Activated naive CD4-positive, alpha-beta T cell treated with anti-CD3 and anti-CD28 coated beads, Interleukin-2, amount 50 U/mL, for 24 hours (primary cell): Measurements from ENCODE around the gene CLDN7.

Experiments
- H3K27ac Mint-ChIP-seq: one replicate; pipeline ENCODE4 v1.8.0; 2021; ENCODE audit warnings: mild to moderate bottlenecking, mixed read lengths
- H3K27me3 Mint-ChIP-seq: one replicate; pipeline ENCODE4 v1.8.0; 2021; ENCODE audit warnings: mixed read lengths
- H3K36me3 Mint-ChIP-seq: one replicate; pipeline ENCODE4 v1.8.0; 2021; ENCODE audit warnings: mixed read lengths
- H3K4me1 Mint-ChIP-seq: one replicate; pipeline ENCODE4 v1.8.0; 2021; ENCODE audit warnings: mixed read lengths
- H3K4me3 Mint-ChIP-seq: one replicate; pipeline ENCODE4 v1.8.0; 2021; ENCODE audit warnings: mild to moderate bottlenecking, mixed read lengths
- H3K9me3 Mint-ChIP-seq: one replicate; pipeline ENCODE4 v1.8.0; 2021; ENCODE audit warnings: mixed read lengths

Gene CLDN7, protein sequence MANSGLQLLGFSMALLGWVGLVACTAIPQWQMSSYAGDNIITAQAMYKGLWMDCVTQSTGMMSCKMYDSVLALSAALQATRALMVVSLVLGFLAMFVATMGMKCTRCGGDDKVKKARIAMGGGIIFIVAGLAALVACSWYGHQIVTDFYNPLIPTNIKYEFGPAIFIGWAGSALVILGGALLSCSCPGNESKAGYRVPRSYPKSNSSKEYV

DNA sequence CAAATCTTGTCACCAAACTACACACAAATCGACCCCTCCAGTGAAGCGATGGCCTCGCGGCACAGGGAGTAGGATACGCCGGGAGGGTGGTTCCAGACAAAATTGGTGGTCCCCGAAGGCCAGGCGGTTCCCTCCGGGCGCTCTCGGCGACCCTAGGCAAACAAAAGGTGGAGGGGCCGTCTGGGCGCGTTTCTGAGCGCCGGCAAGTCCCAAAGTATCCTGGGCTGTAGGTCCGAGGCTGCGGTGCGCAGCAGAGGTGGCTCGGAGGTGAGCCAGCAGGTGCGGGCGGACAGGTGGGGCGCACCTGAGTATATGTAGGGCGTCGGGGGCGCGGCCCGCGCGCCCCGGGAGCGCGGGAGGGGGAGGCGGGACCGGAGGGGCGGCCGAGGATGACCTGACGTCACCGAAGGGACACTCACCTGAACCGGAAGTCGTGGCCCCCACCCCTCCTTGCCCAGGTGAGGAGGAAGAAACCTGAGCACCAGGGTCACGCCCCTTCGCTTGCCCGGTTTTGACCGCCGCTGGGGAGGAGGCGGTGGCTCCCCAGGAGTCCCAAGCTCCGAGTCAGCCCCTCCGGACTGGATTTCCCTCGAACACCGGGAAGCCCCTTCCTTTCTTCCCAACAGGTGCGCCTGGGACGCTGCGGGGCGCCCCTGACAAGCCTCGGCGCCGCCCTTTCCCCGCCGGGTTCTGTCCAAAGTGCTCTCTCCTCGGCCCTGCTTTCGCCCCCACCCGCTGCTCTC lies at the start of gene CLDN7:
Gene CLDN7, minus strand, starts transcription at position 287 of the 743 bp plus-strand sequence. CDS start 435 bp downstream, outside the sequence.
- Mint-ChIP-seq H3K27ac (peak within 1 kb of the TSS; percentile 59), H3K9me3 (no peaks in the 10 kb centered on the region), H3K27me3 (peaks cover 2% of the 10 kb centered on the region), H3K4me3 (peak within 1 kb of the TSS; percentile 82), H3K36me3 (peaks cover 4% of the 10 kb centered on the region), H3K4me1 (peaks cover 24% of the 10 kb centered on the region)

DNA sequence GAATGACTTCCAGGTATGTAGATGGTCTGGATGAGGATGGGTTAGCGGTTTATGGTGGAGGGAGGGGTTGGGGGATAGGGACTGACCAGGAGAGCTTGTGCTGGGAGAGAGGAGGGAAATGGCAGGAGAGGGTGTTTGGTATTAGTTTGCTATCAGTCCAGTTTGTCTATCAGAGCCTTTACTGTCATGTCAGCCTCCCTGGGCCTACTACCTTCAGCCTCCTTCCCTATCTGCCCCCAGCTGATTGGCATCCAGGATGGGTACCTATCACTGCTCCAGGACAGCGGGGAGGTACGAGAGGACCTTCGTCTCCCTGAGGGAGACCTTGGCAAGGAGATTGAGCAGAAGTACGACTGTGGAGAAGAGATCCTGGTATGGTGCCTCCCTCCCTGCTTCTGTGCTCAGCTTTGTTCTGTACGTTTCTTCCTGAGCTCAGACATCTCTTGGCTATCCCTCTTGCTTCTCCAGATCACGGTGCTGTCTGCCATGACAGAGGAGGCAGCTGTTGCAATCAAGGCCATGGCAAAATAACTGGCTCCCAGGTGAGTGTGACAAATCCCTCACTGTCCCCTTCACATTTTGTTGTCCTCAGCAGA lies 48.9 kb upstream of the CLDN7 start:
- H3K4me3 Mint-ChIP-seq, result peak overlapping the region; percentile 94
- no peaks in the 10 kb centered on the region for H3K27me3 Mint-ChIP-seq
- H3K36me3 Mint-ChIP-seq, result peaks cover 38% of the 10 kb centered on the region
- H3K4me1 Mint-ChIP-seq, result peaks cover 59% of the 10 kb centered on the region
- H3K27ac Mint-ChIP-seq, result peak overlapping the region; percentile 95
- no peaks in the 10 kb centered on the region for H3K9me3 Mint-ChIP-seq

DNA sequence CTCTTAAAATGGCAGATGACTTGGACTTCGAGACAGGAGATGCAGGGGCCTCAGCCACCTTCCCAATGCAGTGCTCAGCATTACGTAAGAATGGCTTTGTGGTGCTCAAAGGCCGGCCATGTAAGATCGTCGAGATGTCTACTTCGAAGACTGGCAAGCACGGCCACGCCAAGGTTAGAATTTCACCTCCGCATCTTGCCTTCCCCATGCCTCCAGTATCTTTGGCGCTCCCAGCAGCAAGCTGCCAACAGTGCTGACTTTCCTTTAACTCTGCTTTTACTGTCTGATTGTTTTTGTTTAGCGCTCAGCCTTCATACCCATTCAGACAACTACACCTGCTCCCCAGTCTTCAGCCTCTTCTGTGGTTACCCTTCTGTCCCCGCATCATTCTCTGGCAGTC lies 47.4 kb upstream of the CLDN7 start:
- no peaks in the 10 kb centered on the region for H3K9me3 Mint-ChIP-seq
- peaks cover 38% of the 10 kb centered on the region for H3K36me3 Mint-ChIP-seq
- peak overlapping the region; percentile 94 for H3K4me3 Mint-ChIP-seq
- no peaks in the 10 kb centered on the region for H3K27me3 Mint-ChIP-seq
- H3K27ac Mint-ChIP-seq, result peak overlapping the region; percentile 95
- peaks cover 54% of the 10 kb centered on the region for H3K4me1 Mint-ChIP-seq

DNA sequence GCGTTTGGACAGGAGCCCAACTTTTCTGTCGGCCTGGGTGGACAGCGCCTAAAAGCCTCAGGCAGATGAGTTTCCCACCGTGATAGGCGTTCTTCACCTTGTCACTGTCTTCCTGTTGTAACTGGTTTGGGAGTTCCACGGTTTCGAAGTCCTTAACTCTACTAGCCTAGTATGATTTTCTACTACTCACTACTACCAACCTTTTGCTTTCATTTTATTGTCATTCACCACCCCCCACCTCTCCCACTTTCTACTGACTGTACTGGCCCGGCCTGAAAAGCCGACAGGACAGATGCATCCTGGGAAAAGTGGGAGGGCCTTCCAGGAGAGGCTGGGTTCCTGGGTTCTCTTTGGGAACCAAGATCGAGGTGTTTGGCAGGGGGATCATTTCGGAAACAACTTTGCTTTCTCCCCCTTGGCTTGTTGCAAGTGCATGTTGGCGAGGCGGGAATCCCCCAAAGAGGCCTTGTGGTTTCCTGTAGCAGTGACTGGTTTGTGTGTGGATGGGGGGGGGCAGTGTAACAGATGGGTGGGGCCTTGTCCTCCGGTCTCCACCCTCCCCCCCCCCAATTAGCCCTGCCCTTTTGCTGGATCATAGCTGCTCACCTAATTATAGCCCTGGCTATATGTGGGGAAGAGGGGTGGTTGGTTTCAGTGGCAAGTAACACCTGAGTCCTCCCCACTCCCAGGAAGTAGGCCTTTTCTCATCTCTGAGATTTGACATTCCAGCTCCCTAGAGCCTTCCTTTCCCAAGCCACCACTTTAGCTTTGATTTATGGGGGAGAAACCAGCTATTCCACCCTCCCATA lies 46.6 kb upstream of the CLDN7 start:
- Mint-ChIP-seq H3K4me3 (peak overlapping the region; percentile 94), H3K9me3 (no peaks in the 10 kb centered on the region), H3K27me3 (no peaks in the 10 kb centered on the region), H3K27ac (peak overlapping the region; percentile 95), H3K4me1 (peaks cover 46% of the 10 kb centered on the region), H3K36me3 (peaks cover 37% of the 10 kb centered on the region)

DNA sequence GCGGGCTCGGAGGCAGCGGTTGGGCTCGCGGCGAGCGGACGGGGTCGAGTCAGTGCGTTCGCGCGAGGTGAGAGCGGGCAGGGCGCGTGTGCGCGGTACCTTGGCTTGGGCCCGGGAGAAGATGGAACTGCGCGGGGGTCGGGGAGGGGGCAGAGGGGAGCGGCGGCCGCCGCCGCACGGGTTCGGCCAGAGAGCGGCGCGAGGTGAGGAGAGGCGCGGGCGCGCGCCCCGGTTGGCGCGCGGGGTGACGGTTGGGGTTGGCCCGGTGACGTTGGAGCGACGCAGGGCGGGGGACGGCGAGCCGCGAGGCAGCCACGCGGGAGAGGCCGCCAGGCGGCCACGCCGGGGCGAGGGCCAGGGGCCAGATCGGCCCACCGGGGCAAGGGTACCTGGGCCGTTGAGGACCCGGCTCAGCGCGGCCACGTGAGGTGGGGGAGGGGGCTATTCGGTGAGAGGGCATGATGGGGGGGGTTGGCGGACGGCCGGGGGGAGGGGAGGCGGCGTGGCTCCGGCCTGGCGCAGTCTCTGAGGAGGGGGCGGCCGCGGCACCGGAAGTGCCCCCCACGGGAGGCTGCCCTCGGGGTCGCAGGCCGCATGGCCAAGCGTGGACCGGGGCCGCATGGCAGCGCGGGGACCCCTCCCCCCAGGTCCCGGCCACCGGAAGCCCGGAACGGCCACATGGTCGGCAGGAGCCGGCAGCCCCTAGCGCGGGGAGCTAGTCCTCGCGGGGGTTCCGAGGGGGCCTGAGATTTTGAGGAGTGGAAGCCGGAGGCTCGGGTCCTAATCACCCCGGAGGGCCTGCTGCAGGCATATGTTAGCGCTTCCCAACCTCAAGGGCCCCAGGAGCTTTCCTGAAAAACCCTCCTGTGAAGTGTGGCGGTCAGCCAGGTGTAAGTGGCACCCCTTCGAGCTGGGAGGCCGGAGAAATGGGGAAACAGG lies 45.7 kb upstream of the CLDN7 start:
- Mint-ChIP-seq H3K27ac (peak overlapping the region; percentile 99), H3K36me3 (peaks cover 33% of the 10 kb centered on the region), H3K27me3 (no peaks in the 10 kb centered on the region), H3K9me3 (no peaks in the 10 kb centered on the region), H3K4me3 (peak overlapping the region; percentile 94), H3K4me1 (peaks cover 37% of the 10 kb centered on the region)

DNA sequence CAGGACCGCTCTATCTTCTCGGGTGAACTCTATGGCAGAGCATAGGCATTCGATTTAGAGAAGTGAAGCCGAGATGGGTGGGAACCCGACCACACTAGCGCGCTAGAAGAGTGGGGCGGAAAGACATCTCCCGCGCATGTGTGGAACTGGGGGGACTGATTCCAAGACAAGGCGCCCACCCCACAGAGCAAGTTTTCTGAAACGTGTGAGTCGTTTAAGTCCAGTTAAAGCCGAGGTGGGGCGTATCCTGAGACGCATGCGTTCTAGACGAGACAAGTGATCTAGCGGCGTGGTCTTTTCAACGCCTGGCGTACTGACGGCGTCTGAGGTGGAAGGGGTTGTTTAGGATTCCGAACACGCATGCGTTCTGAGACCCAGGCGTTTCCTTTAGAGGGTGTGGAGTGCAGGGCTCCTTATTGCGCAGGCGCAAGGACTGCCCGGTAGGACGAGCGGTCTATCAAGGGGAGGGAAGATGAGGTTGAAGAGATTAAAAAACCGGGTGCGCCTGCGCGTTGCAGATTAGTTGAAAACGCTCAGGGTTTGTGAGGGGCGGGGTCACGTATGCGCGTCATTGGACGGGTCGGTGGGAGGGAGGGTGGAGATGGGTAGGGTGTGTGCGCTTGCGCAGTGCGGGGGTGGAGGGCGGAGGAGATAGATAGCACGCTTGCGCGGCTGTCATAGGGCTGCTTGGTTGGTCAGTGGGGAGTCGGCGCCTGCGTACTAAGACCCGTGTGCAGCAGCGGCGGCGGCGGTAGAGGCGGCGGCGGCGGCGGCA lies 44.8 kb upstream of the CLDN7 start, which contains the start of gene EIF5A:
Gene EIF5A, plus strand, starts transcription at position 718 of the 775 bp plus-strand sequence. CDS start 2,008 bp downstream, outside the sequence.
- peak within 1 kb of the TSS; percentile 99 for H3K27ac Mint-ChIP-seq
- peak within 1 kb of the TSS; percentile 94 for H3K4me3 Mint-ChIP-seq
- no peaks in the 10 kb centered on the region for H3K27me3 Mint-ChIP-seq
- H3K36me3 Mint-ChIP-seq, result peaks cover 27% of the 10 kb centered on the region
- H3K4me1 Mint-ChIP-seq, result peaks cover 29% of the 10 kb centered on the region
- no peaks in the 10 kb centered on the region for H3K9me3 Mint-ChIP-seq

DNA sequence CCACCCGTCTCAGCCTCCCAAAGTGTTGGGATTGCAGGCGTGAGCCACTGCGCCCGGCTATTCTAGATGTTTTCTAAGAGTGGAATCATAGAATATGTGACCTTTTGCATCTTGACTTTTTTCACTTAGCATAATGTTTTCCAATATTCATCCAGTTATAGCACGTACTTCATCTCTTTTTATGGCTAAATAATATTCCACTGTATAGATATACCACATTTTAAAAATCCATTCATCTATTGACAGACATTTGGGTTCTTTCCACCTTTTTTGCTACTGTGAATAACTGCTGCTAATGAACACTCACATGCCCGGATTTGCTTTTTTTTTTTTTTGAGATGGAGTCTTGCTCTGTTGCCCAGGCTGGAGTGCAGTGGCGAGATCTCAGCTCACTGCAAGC lies 41.9 kb upstream of the CLDN7 start:
- Mint-ChIP-seq H3K4me3 (no peak overlapping the region), H3K9me3 (no peaks in the 10 kb centered on the region), H3K4me1 (peaks cover 2% of the 10 kb centered on the region), H3K27ac (peak overlapping the region; percentile 62), H3K27me3 (no peaks in the 10 kb centered on the region), H3K36me3 (peaks cover 6% of the 10 kb centered on the region)

DNA sequence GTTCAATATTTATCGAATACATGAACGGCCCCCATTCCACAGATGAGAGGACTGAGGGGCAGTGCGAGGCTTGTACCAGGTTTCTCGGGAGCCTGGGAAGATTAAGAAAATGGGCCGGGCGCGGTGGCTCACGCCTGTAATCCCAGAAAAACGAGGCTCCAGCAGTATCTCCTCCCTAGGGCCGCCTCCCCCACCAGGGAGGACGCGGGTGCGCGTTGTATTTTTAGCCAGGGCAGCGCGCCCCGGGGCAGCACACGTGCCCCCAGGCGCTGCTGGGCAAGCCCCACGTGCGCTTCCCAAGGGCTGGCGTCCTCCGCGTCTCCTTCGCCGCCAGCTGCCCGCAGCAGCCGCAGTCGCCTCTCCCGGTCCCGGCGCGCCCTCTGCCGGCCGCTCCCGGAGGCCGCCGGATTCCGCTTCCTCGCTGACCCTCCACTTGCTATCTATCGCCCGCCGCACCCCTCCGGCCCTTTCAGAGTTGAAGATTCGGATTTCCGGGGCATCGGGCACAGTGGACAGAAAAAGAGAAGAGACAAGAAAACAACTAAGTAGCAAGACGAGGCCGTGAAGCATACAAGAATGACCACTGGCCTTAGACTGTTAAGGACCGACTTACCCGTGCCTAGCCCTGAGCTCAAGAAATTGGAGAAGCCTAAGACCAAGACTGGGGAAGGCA lies 34.0 kb upstream of the CLDN7 start:
- no peaks in the 10 kb centered on the region for H3K9me3 Mint-ChIP-seq
- H3K4me3 Mint-ChIP-seq, result peak overlapping the region; percentile 84
- H3K27me3 Mint-ChIP-seq, result peaks cover 8% of the 10 kb centered on the region
- H3K27ac Mint-ChIP-seq, result peak overlapping the region; percentile 51
- peaks cover 20% of the 10 kb centered on the region for H3K4me1 Mint-ChIP-seq
- H3K36me3 Mint-ChIP-seq, result no peaks in the 10 kb centered on the region

DNA sequence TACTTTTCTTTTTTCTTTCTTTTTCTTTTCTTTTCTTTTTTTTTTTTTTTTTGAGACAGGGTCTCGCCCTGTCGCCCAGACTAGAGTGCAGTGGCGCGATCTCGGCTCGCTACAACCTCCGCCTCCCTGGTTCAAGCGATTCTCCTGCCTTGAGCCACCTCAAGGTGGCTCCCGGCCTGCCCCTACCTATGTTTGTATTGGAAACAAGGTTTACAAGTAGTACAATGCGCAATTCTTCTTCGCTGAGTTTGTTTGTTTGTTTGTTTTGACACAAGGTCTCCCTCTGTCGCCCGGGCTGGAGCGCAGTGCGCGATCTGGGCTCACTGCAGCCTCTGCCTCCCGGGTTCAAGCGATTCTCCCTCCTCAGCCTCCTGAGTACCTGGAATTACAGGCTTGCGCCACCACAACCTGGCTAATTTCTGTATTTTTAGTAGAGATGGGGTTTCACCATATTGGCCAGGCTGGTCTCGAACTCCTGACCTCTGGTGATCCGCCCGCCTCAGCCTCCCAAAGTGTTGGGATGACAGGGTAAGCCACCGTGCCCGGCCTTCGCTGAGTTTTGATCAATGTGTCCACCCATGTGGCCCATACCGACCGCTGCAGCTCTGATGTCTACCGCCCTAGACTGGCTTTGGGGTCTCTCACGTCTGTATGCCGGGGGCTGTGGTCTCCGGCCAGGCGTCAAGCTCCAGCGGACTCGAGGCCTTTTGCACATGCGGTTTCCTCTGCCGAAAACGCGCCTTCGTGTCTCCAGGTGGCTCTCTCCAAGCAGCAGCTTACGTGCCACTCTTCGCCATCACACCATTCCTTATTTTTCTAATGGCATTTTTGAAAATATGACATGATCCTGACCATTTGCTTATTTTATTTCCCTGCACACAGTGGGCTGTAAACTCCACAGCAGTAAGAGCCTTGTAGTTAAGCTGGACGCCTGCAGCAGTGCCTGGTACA lies 33.2 kb upstream of the CLDN7 start:
- Mint-ChIP-seq H3K27ac (peak overlapping the region; percentile 51), H3K4me1 (peaks cover 20% of the 10 kb centered on the region), H3K27me3 (peaks cover 8% of the 10 kb centered on the region), H3K36me3 (no peaks in the 10 kb centered on the region), H3K4me3 (peak overlapping the region; percentile 84), H3K9me3 (no peaks in the 10 kb centered on the region)

DNA sequence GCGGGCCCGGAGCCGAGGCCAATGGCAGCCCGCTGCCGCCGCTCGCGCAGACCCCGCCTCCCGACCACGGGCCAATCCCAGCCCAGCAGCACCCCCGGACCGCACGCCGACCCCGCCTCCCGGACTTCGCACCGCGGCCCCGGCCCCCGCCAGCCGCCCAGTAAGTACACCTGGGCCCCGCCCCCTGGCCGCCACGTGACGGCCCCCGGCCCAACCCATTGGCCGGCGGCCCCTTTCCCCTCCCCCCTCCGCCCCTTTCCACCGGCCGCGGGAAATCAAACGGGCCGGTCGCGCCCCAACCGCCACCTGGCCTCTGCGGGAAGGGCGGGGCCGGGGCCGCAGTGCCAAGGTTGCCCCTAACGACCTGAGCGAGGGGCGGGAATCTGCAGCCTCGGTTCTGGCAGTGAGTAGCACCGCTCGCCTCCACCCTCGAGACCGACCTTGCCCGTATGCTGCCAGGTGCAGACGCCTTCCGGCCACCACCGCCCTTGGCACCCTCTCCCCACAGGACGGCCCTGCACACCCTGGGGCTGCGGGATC lies 32.4 kb upstream of the CLDN7 start, which contains the start of gene YBX2:
Gene YBX2, minus strand, starts transcription at position 26 of the 540 bp plus-strand sequence. CDS start 139 bp downstream, outside the sequence.
- Mint-ChIP-seq H3K36me3 (no peaks in the 10 kb centered on the region), H3K4me1 (peaks cover 20% of the 10 kb centered on the region), H3K27me3 (peaks cover 8% of the 10 kb centered on the region), H3K9me3 (no peaks in the 10 kb centered on the region), H3K27ac (peak within 1 kb of the TSS; percentile 51), H3K4me3 (peak within 1 kb of the TSS; percentile 84)

DNA sequence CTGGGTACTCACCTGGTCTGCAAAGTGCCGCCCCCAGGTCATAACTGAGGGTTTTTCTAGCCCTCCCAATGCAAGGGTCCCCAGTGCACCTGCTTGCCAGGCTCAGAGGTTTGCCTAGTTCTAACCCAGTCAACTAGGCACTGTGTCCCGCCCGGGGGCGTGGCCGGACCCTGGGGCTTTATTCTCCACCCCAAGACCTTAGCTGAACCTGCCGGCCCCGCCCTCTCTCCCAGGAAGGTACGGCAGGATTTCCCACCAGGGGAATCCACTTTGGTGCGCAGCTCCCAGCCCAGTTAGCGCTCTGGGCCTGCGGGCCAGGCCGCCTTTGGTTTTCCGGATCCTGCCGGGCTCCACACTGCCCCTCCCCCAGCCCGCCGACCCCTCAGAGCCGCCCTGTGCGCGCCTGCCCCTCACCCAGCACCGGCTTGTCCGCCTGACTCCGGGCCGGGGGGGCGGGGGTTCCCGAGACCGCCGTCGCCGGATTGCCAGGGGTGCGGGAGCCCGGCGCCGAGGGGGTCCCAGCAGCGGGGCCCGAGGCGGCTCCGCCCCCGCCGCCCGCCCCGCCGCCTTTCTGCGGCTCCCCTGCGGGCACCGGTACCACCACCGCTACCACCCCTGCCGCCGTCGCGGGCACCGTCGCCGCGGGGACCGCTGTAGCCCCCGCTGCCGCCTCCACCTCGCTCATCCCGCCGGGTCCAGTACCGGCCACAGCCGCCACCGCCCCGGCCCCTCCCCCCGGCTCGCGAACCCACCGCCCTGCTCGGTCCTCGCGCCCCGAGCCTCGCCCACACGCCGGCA lies 31.7 kb upstream of the CLDN7 start:
- Mint-ChIP-seq H3K9me3 (no peaks in the 10 kb centered on the region), H3K27ac (no peak overlapping the region), H3K36me3 (no peaks in the 10 kb centered on the region), H3K4me1 (peaks cover 20% of the 10 kb centered on the region), H3K27me3 (peaks cover 8% of the 10 kb centered on the region), H3K4me3 (peak overlapping the region; percentile 59)

DNA sequence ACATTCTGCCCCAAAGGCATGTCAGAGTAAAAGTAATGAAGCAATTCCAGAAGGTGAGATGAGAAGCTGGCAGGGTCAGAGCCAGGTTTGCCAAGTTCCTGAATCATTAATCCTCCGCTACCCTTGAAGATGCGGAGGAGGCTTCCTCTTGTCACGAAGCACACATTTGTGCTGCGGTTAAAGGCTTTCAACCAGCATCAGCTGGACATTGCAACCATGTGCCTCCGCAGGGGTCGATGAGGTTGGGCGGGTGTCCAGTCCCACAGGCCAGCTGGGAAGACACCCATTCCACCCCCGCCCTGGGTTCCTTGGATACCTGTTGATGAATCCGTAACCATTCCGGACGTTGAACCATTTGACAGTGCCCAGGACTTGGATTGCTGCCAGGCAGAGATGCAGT lies 30.9 kb upstream of the CLDN7 start:
- no peak overlapping the region for H3K4me3 Mint-ChIP-seq
- peaks cover 20% of the 10 kb centered on the region for H3K4me1 Mint-ChIP-seq
- H3K36me3 Mint-ChIP-seq, result no peaks in the 10 kb centered on the region
- peaks cover 8% of the 10 kb centered on the region for H3K27me3 Mint-ChIP-seq
- H3K27ac Mint-ChIP-seq, result no peak overlapping the region
- no peaks in the 10 kb centered on the region for H3K9me3 Mint-ChIP-seq
